Measurements from ENCODE around the gene NDUFS2. TPM values are rescaled to one million over a fixed set of nuclear protein-coding genes. Genes with fewer than 3 reads are reported as not detected.
A peak's percentile ranks its signal among the peaks of the same experiment; 100 is the strongest.

The NDUFS2 gene
- total RNA-seq, 3 donors from 2014 or later (not counting 1 experiment from before 2014, with no cell fraction given), result 74.7 to 88.8 (median 84.7) TPM

DNA sequence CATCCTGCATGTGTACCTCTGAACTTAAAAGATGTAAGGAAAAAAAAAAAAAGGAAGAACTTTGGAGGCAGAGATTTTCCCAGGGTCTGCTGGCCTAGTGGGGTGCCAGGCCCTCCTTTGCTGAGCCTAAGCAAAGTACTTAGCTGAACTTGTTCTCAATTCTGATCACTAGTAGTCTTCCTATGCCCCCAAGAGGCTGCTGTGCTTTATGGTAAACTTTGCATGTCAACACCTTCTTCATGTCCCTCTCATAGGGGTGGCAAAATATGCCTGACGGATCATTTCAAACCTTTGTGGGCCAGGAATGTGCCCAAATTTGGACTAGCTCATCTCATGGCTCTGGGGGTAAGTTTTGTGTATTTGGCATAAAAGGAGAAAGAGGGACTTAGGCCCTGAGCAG is 44.3 kb upstream of the NDUFS2 start:
- intact Hi-C loops (cut with micrococcal nuclease), result no loop called here
- Histone ChIP-seq H3K9me3 (ENCODE audit: control insufficient read depth, insufficient read depth, low read length) (no peaks in the 10 kb centered on the region), H3K4me1 (ENCODE audit: control insufficient read depth, insufficient read depth, low read length) (peaks cover 33% of the 10 kb centered on the region), H3K27me3 (ENCODE audit: control insufficient read depth, insufficient read depth, low read length) (no peaks in the 10 kb centered on the region), H3K36me3 (ENCODE audit: control insufficient read depth, insufficient read depth, low read length) (peaks cover 19% of the 10 kb centered on the region), H3K4me3 (ENCODE audit: low read length) (no peak overlapping the region), H3K27ac (ENCODE audit: low read length) (no peak overlapping the region)
- WGBS (ENCODE audit: insufficient coverage), result 100% methylated on average over 1 of the region's 1 CpG
- Mint-ChIP-seq H3K4me3 (peak overlapping the region; percentile 91), H3K4me1 (peaks cover 43 to 66% of the 10 kb centered on the region in 2 donors), H3K9me3 (no peaks in the 10 kb centered on the region), H3K27ac (peak overlapping the region; percentile 79 to 97), H3K36me3 (peaks cover 12% of the 10 kb centered on the region), H3K27me3 (ENCODE audit: low read depth in 2 of 2) (no peaks in the 10 kb centered on the region)
- TF ChIP-seq, protein P1, sequence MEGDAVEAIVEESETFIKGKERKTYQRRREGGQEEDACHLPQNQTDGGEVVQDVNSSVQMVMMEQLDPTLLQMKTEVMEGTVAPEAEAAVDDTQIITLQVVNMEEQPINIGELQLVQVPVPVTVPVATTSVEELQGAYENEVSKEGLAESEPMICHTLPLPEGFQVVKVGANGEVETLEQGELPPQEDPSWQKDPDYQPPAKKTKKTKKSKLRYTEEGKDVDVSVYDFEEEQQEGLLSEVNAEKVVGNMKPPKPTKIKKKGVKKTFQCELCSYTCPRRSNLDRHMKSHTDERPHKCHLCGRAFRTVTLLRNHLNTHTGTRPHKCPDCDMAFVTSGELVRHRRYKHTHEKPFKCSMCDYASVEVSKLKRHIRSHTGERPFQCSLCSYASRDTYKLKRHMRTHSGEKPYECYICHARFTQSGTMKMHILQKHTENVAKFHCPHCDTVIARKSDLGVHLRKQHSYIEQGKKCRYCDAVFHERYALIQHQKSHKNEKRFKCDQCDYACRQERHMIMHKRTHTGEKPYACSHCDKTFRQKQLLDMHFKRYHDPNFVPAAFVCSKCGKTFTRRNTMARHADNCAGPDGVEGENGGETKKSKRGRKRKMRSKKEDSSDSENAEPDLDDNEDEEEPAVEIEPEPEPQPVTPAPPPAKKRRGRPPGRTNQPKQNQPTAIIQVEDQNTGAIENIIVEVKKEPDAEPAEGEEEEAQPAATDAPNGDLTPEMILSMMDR (IDR thresholded peaks at IDR 0.05), result no peak
- ATAC-seq (no peak), DNase-seq (no peak)

DNA sequence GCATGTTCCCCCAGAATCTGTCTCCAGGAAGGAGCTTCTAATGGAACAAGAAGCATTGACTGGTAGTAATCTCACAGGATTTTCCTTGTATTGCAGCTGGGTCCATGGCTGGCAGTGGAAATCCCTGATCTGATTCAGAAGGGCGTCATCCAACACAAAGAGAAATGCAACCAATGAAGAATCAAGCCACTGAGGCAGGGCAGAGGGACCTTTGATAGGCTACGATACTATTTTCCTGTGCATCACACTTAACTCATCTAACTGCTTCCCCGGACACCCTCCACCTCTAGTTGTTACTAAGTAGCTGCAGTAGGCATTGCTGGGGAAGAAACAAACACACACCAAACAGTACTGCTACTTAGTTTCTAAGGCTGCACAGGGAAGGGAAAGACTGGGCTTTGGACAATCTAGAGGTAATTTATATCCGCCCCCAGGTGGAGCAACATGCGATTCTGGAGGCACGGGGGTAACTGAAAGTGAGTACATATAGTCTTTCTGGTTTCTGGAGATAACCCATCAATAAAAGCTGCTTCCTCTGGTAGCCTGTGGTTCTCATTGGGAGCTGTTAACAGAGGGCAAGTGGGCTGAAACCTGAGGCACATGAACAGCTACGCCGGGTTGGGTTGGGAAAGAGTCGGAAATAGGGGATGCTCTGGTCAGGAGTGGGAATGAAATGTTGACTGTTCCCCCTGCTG is 43.7 kb upstream of the NDUFS2 start:
- peak overlapping the region; percentile 91 for H3K4me3 Mint-ChIP-seq
- Histone ChIP-seq H3K36me3 (ENCODE audit: control insufficient read depth, insufficient read depth, low read length) (peaks cover 22% of the 10 kb centered on the region), H3K4me1 (ENCODE audit: control insufficient read depth, insufficient read depth, low read length) (peaks cover 30% of the 10 kb centered on the region), H3K4me3 (ENCODE audit: low read length) (no peak overlapping the region), H3K27me3 (ENCODE audit: control insufficient read depth, insufficient read depth, low read length) (no peaks in the 10 kb centered on the region), H3K9me3 (ENCODE audit: control insufficient read depth, insufficient read depth, low read length) (no peaks in the 10 kb centered on the region), H3K27ac (ENCODE audit: low read length) (peak overlapping the region; percentile 84)
- no peaks in the 10 kb centered on the region for H3K9me3 Mint-ChIP-seq
- intact Hi-C loops (cut with micrococcal nuclease), result no loop called here
- TF ChIP-seq, protein P1 (IDR thresholded peaks at IDR 0.05), result no peak
- ATAC-seq (no peak), DNase-seq (peak in 1 of 2 donors; percentile 31)
- H3K36me3 Mint-ChIP-seq, result peaks cover 12% of the 10 kb centered on the region
- WGBS (ENCODE audit: insufficient coverage), result 61% methylated on average over 9 of the region's 9 CpGs
- peak overlapping the region; percentile 79 to 97 for H3K27ac Mint-ChIP-seq
- H3K27me3 Mint-ChIP-seq (ENCODE audit: low read depth in 2 of 2), result no peaks in the 10 kb centered on the region
- H3K4me1 Mint-ChIP-seq, result peaks cover 42 to 71% of the 10 kb centered on the region in 2 donors

DNA sequence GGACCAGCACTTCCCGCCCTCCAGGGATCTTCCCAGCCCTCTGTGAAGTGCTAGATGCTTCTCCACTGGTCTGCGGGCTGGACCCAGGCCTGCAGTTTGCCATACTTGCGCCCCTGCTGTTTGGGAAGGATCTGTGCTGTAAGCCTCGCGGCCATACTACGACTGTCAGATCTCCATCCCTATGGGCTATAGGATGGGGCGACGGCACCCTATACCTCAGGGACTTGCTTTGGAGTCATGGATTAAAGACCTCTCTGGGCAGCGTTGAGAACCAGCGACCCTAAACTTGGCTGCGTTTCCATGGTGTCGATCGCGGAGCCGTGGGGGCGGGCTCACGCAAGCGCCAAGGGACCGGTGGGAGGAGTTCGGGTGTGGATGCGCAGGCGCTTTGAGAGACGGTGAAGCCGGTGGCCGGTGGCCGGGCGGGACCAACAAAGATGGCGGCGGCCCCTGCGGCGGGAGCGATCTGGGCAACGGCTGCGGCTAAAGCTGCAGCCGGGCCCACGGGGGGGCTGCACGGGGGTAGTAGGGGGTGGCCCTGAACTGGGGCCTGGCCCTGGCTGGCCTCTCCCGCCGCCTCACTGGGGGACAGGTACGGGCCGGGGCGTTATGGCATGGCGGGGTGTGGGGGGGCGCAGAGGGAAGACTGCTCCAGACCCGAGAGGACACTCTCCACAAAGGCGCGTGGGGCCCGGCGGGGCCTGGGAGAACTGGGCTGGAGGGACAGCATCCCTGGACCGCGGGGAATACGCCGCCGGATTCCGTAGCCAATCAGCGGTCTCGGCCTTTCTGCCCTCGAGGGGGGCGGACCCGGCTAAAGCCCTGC is 42.9 kb upstream of the NDUFS2 start, which contains the start of gene USP21:
TSS of gene USP21 (plus strand) at position 414 of the 826 bp plus-strand sequence. CDS start 1,141 bp downstream, outside the sequence.
- peak within 1 kb of the TSS; percentile 91 for H3K4me3 Mint-ChIP-seq
- WGBS (ENCODE audit: insufficient coverage), result 5% methylated on average over 60 of the region's 60 CpGs
- H3K9me3 Mint-ChIP-seq, result no peaks in the 10 kb centered on the region
- peak within 1 kb of the TSS; percentile 79 to 97 for H3K27ac Mint-ChIP-seq
- ATAC-seq, result peak; percentile 93 to 96 (median 95)
- Histone ChIP-seq H3K4me3 (ENCODE audit: low read length) (peak within 1 kb of the TSS; percentile 86), H3K27me3 (ENCODE audit: control insufficient read depth, insufficient read depth, low read length) (no peaks in the 10 kb centered on the region), H3K36me3 (ENCODE audit: control insufficient read depth, insufficient read depth, low read length) (peaks cover 22% of the 10 kb centered on the region), H3K4me1 (ENCODE audit: control insufficient read depth, insufficient read depth, low read length) (peaks cover 28% of the 10 kb centered on the region), H3K9me3 (ENCODE audit: control insufficient read depth, insufficient read depth, low read length) (no peaks in the 10 kb centered on the region), H3K27ac (ENCODE audit: low read length) (peak within 1 kb of the TSS; percentile 84)
- peaks cover 12% of the 10 kb centered on the region for H3K36me3 Mint-ChIP-seq
- H3K27me3 Mint-ChIP-seq (ENCODE audit: low read depth in 2 of 2), result no peaks in the 10 kb centered on the region
- TF ChIP-seq, protein P1 (IDR thresholded peaks at IDR 0.05), result no peak
- peak; percentile 93 to 96 for DNase-seq
- H3K4me1 Mint-ChIP-seq, result peaks cover 37 to 67% of the 10 kb centered on the region in 2 donors
- intact Hi-C loops (cut with micrococcal nuclease), result no loop called here
